ENCODE data around the gene KNTC1. TPM values are rescaled to one million over a fixed set of nuclear protein-coding genes. Genes with fewer than 3 reads are reported as not detected.
"Not testable (repeated sequence)": the region's sequence is repeated elsewhere in the genome, so short reads cannot be mapped to it uniquely, and the experiment has no call there.

Gene KNTC1
- total RNA-seq, 3 donors from 2014 or later: 15.5 to 36.0 (median 18.0) TPM

DNA sequence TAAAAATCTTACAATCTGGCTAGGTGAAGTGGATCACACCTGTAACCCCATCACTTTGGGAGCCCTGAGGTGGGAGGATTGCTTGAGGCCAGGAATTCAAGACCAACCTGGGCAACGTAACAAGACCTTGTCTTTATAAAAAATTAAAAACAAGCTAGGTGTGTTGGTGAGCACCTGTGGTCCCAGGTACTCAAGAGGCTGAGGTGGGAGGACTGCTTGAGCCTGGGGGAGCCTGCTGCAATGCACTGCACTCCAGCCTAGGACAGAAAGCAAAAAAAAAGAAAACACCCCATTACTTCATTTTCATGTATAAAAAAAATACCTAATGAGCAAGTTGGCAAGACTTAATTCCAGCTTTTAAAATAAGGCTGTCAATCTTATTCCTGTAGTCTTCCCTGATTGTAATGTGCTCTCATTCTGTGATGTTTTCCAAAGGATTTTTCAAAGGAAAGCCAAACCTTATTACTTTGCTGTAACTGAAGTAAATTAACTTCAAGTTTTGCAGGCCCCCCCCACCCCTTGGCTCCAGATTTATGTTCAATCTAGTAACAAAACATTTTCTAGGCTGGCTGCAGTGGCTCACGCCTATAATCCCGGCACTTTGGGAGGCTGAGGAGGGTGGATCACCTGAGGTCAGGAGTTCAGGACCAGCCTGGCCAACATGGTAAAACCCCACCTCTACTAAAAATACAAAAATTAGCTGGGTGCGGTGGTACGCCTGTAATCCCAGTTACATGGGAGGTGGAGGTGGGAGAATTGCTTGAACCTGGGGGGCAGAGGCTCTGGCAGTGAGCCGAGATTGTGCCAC is 23.1 kb upstream of the KNTC1 start:
- DNase-seq (ENCODE audit: low spot score in 2 of 2): no peak
- H3K4me3 ChIP-seq: no peak overlapping the region
- intact Hi-C loops (cut with DNase I; ENCODE audit: low total_unique reads): loop anchor here (5.0 kb wide), 1 partner anchor 1037 kb away; no protein-coding TSS in a partner anchor
- no peaks in the 10 kb centered on the region for H3K27me3 ChIP-seq
- H3K36me3 ChIP-seq: peaks cover 11% of the 10 kb centered on the region
- no peak overlapping the region for H3K27ac ChIP-seq
- H3K9me3 ChIP-seq: no peaks in the 10 kb centered on the region
- H3K4me1 ChIP-seq: peaks cover 0 to 4% of the 10 kb centered on the region in 2 donors
- TF ChIP-seq POLR2AphosphoS5 (IDR thresholded peaks at IDR 0.05): no peak
- no peak for TF ChIP-seq POLR2A (IDR thresholded peaks at IDR 0.05)
- TF ChIP-seq, protein P1, sequence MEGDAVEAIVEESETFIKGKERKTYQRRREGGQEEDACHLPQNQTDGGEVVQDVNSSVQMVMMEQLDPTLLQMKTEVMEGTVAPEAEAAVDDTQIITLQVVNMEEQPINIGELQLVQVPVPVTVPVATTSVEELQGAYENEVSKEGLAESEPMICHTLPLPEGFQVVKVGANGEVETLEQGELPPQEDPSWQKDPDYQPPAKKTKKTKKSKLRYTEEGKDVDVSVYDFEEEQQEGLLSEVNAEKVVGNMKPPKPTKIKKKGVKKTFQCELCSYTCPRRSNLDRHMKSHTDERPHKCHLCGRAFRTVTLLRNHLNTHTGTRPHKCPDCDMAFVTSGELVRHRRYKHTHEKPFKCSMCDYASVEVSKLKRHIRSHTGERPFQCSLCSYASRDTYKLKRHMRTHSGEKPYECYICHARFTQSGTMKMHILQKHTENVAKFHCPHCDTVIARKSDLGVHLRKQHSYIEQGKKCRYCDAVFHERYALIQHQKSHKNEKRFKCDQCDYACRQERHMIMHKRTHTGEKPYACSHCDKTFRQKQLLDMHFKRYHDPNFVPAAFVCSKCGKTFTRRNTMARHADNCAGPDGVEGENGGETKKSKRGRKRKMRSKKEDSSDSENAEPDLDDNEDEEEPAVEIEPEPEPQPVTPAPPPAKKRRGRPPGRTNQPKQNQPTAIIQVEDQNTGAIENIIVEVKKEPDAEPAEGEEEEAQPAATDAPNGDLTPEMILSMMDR (IDR thresholded peaks at IDR 0.05): no peak

DNA sequence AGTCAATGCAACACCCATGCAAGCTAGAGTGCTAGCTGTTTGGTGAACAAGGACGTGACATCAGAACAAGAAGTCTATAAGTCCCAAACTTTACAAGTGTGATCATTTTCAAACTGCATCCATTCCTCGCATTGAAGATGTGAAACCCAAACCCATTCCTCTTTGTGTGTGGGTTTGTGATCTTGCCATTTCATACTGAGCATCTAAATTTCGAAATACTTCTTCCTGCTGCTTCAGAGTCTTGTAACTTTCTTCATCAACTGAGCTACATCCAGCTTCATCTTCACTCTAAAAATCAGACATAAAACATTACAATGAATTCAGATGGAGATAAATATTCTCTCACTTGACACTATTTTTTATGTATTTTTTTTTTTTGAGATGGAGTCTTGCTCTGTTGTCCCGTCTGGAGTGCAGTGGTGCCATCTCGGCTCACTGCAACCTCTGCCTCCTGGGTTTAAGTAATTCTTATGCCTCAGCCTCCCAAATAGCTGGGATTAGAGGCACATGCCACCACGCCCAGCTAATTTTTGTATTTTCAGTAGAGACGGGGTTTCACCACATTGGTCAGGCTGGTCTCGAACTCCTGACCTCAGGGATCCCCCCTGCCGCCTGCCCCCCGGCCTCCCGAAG is 21.5 kb upstream of the KNTC1 start:
- intact Hi-C loops (cut with DNase I; ENCODE audit: low total_unique reads): no loop called here
- Histone ChIP-seq H3K27me3 (no peaks in the 10 kb centered on the region), H3K9me3 (no peaks in the 10 kb centered on the region), H3K4me1 (peaks cover 0 to 4% of the 10 kb centered on the region in 2 donors), H3K27ac (no peak overlapping the region), H3K36me3 (peaks cover 20% of the 10 kb centered on the region), H3K4me3 (no peak overlapping the region)
- no peak for DNase-seq (ENCODE audit: low spot score in 2 of 2)
- no peak for TF ChIP-seq POLR2AphosphoS5 (IDR thresholded peaks at IDR 0.05)
- no peak for TF ChIP-seq POLR2A (IDR thresholded peaks at IDR 0.05)
- TF ChIP-seq, protein P1 (IDR thresholded peaks at IDR 0.05): no peak

DNA sequence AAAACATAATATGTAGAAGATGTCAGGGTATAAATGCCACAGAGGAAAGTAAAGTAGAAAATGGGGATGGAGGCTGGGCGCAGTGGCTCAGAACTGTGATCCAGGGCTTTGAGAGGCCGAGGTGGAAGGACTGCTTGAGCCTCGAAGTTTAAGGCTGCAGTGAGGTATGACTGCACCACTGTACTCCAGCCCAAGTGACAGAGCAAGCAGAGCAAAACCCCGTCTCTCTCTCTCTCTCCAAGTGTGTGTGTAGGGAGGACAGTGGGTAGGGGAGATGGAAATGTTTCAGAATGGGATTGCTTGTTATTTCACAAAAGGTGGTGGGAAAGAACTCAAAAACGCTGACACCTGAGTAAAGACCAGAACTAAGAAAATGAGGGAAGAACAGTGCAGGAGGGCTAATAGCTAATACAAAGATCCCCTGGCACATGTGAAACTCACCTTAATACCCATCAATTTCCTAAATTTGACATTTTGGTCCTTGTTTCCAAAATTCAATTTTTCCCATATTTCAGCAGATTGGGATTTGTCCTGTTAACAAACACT is 20.6 kb upstream of the KNTC1 start:
- TF ChIP-seq, protein P1 (IDR thresholded peaks at IDR 0.05): no peak
- no peak for TF ChIP-seq POLR2AphosphoS5 (IDR thresholded peaks at IDR 0.05)
- no peak for TF ChIP-seq POLR2A (IDR thresholded peaks at IDR 0.05)
- DNase-seq (ENCODE audit: low spot score in 2 of 2): no peak
- H3K4me1 ChIP-seq: peaks cover 0 to under 1% of the 10 kb centered on the region in 2 donors
- H3K9me3 ChIP-seq: no peaks in the 10 kb centered on the region
- H3K27ac ChIP-seq: no peak overlapping the region
- intact Hi-C loops (cut with DNase I; ENCODE audit: low total_unique reads): no loop called here
- peaks cover 20% of the 10 kb centered on the region for H3K36me3 ChIP-seq
- H3K4me3 ChIP-seq: no peak overlapping the region
- no peaks in the 10 kb centered on the region for H3K27me3 ChIP-seq

GRCh38 chr12:122508163-122508562 is 18.9 kb upstream of the KNTC1 start:
- intact Hi-C loops (cut with DNase I; ENCODE audit: low total_unique reads): no loop called here

DNA sequence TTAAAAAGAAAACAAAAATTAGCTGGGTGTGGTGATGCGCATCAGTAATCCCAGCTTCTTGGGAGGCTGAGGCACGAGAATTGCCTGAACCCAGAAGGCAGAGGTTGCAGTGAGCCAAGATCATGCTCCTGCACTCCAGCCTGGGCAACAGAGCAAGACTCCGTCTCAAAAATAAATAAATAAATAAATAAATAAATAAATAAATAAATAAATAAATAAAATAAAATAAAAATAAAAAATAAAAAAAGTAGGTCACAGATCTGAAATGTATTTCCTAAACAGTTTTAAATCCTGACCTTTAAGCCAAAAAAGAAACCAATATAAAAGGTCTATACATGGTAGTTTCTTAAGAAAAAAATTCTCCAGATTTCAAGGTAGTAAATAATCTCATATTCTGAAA is 14.0 kb upstream of the KNTC1 start:
- DNase-seq (ENCODE audit: low spot score in 2 of 2); intact Hi-C loops (cut with DNase I; ENCODE audit: low total_unique reads); H3K9me3 ChIP-seq; H3K4me1 ChIP-seq; H3K27me3 ChIP-seq; H3K27ac ChIP-seq; H3K4me3 ChIP-seq: not testable (repeated sequence)
- peaks cover 22% of the 10 kb centered on the region for H3K36me3 ChIP-seq

More at GRCh38 chr12:122508163-122508562, 18.9 kb upstream of the KNTC1 start:
- TF ChIP-seq, protein P1 (IDR thresholded peaks at IDR 0.05): no peak
- TF ChIP-seq POLR2A (IDR thresholded peaks at IDR 0.05) (no peak), POLR2AphosphoS5 (IDR thresholded peaks at IDR 0.05) (no peak)
- Histone ChIP-seq H3K27me3 (no peaks in the 10 kb centered on the region), H3K4me1 (no peaks in the 10 kb centered on the region), H3K27ac (no peak overlapping the region), H3K4me3 (no peak overlapping the region), H3K9me3 (no peaks in the 10 kb centered on the region), H3K36me3 (peaks cover 20% of the 10 kb centered on the region)
- DNase-seq (ENCODE audit: low spot score in 2 of 2): no peak
